OCI-LY7 (cell line): ENCODE results near the gene RCSD1. TPM values are rescaled to one million over a fixed set of nuclear protein-coding genes. Genes with fewer than 3 reads are reported as not detected.

Experiments used
- BruUV-seq: library from RNA; stranded (reverse); fragments of 400-500 nt; replicated peaks from 2 replicates; lab custom pipeline; 2021; lab: Mats Ljungman, UMichigan
- CTCF ChIA-PET: fragments of 300-600 bp; sonication (Branson Sonifier 250); formaldehyde crosslinking; loops from one replicate; lab custom pipeline; 2022; ENCODE audit warnings: antibody characterized with exemption; ENCODE audit not compliant: unreplicated experiment; lab: Charles Lee
- POLR2A ChIA-PET: fragments of 300-600 bp; sonication (Branson Sonifier 250); formaldehyde crosslinking; loops from one replicate; lab custom pipeline; 2022; ENCODE audit warnings: antibody characterized with exemption; lab: Charles Lee
- DNase-seq: peaks from one replicate; pipeline ENCODE4 v3.0.0-alpha.2; 2015; ENCODE audit warnings: low spot score
- H2AFZ ChIP-seq: fragments of 200-600 bp; sonication (generic), shearing (Covaris generic); 2 replicates; pipeline ENCODE4 v1.6.1; 2014; ENCODE audit warnings: mild to moderate bottlenecking, antibody characterized with exemption, low read length, moderate library complexity
- H3K27ac ChIP-seq: fragments of 200-600 bp; sonication (generic); 2 replicates; pipeline ENCODE4 v1.5.1; 2014; ENCODE audit warnings: mixed run types, low read depth, mild to moderate bottlenecking, moderate library complexity, low read length, inconsistent platforms; ENCODE audit not compliant: poor library complexity, severe bottlenecking
- H3K36me3 ChIP-seq: fragments of 200-600 bp; sonication (generic); 2 replicates; pipeline ENCODE4 v1.6.1; 2014; ENCODE audit warnings: mild to moderate bottlenecking, antibody characterized with exemption, low read length, moderate library complexity, mixed read lengths; ENCODE audit not compliant: insufficient read depth
- H3K4me1 ChIP-seq: fragments of 200-600 bp; sonication (generic); 2 replicates; pipeline ENCODE4 v1.5.1; 2014; ENCODE audit warnings: mild to moderate bottlenecking, low read length; ENCODE audit not compliant: insufficient read depth, poor library complexity, severe bottlenecking
- H3K4me2 ChIP-seq: fragments of 200-600 bp; sonication (generic); 2 replicates; pipeline ENCODE4 v1.6.1; 2014; ENCODE audit warnings: mild to moderate bottlenecking, low read length
- H3K4me3 ChIP-seq: fragments of 200-600 bp; sonication (generic); 2 replicates; pipeline ENCODE4 v1.5.1; 2014; ENCODE audit warnings: mild to moderate bottlenecking, low read depth, low read length; ENCODE audit not compliant: poor library complexity, severe bottlenecking
- H3K79me2 ChIP-seq: fragments of 200-600 bp; sonication (generic); 2 replicates; pipeline ENCODE4 v1.6.1; 2016; ENCODE audit warnings: low read depth, mild to moderate bottlenecking, low read length, moderate library complexity, mixed read lengths; ENCODE audit not compliant: insufficient read depth
- H3K9me2 ChIP-seq: fragments of 200-600 bp; sonication (generic); 2 replicates; pipeline ENCODE4 v1.6.1; 2016; ENCODE audit warnings: mild to moderate bottlenecking, low read length, mixed read lengths; ENCODE audit not compliant: insufficient read depth
- H3K9me3 ChIP-seq: fragments of 200-600 bp; sonication (generic); 2 replicates; pipeline ENCODE4 v1.6.1; 2014; ENCODE audit warnings: mild to moderate bottlenecking, mixed run types, low read length, mixed read lengths
- H4K20me1 ChIP-seq: fragments of 200-600 bp; sonication (generic); 2 replicates; pipeline ENCODE4 v1.6.1; 2014; ENCODE audit warnings: mild to moderate bottlenecking, antibody characterized with exemption, low read length, moderate library complexity, mixed read lengths; ENCODE audit not compliant: insufficient read depth
- CTCF ChIP-seq: fragments of 200-600 bp; sonication (generic); conservative IDR thresholded peaks from 2 replicates; pipeline ENCODE4 v1.5.1; 2014; ENCODE audit warnings: mild to moderate bottlenecking, antibody characterized with exemption, low read length, moderate library complexity, mixed read lengths
- EZH2phosphoT487 ChIP-seq: fragments of 200-600 bp; sonication (generic); IDR thresholded peaks from 2 replicates; pipeline ENCODE4 v1.6.1; 2018; ENCODE audit warnings: low read depth, borderline replicate concordance, mild to moderate bottlenecking, mixed run types, antibody characterized with exemption, low read length, moderate library complexity, mixed read lengths
- intact Hi-C: fragments of 100-400 bp; cut with micrococcal nuclease; formaldehyde crosslinking; loops from one replicate; pipeline ENCODE4 v1.10.0; 2022; ENCODE audit not compliant: unreplicated experiment
- total RNA-seq, 2 experiments: library from RNA; depleted of rRNA in 1 of 2; stranded (reverse); fragments of >200 nt in 1 of 2; shearing (Covaris generic) in 1 of 2; gene quantifications; 2 replicates each; pipeline ENCODE4 v1.2.3, GENCODE V29; 2014 to 2022

RCSD1 gene
- total RNA-seq, 2 experiments from 2014 or later, result 161 to 164 TPM

- CTCF ChIA-PET, result no interaction called here
- peak; percentile 95 for DNase-seq
- Histone ChIP-seq H3K4me3 (peak within 1 kb of the TSS; percentile 94), H3K4me2 (peak within 1 kb of the TSS; percentile 93), H3K79me2 (peaks cover 39% of the 10 kb centered on the region), H3K27ac (peak within 1 kb of the TSS; percentile 78), H3K36me3 (peaks cover 7% of the 10 kb centered on the region; the same call in 1 of the 2 replicates), H4K20me1 (peaks cover 28% of the 10 kb centered on the region; the same call in 1 of the 2 replicates), H3K9me3 (no peaks in the 10 kb centered on the region), H2AFZ (peak within 1 kb of the TSS; percentile 87), H3K4me1 (peaks cover 78% of the 10 kb centered on the region), H3K9me2 (no peaks in the 10 kb centered on the region)
- no TSS peak for BruUV-seq
- TF ChIP-seq CTCF, result no peak
- no peak for TF ChIP-seq EZH2phosphoT487
- POLR2A ChIA-PET, result interaction anchor here (0.6 to 1.7 kb wide), 4 partner anchors 11 to 89 kb away, joined by 4 to 6 read pairs (median 6); no protein-coding TSS in a partner anchor
- intact Hi-C loops, result loop anchor here (1.0 to 2.0 kb wide), 3 partner anchors 31 to 213 kb away; no protein-coding TSS in a partner anchor
Observed at GRCh38 chr1:167721617-167722151, 91.7 kb downstream of the RCSD1 start, which contains the start of gene MPZL1. MPZL1 (plus strand) TSS chr1:167721982; CDS start chr1:167722152, 170 bp downstream.

- POLR2A ChIA-PET, result interaction anchor here (0.8 to 2.2 kb wide), 5 partner anchors 10 to 90 kb away, joined by 4 to 7 read pairs (median 5); no protein-coding TSS in a partner anchor
- H3K4me1 ChIP-seq, result peaks cover 73% of the 10 kb centered on the region
- H3K9me2 ChIP-seq, result no peaks in the 10 kb centered on the region
Observed at GRCh38 chr1:167722152-167722869, 92.3 kb downstream of the RCSD1 start.

More at GRCh38 chr1:167722152-167722869, 92.3 kb downstream of the RCSD1 start:
- Histone ChIP-seq H2AFZ (peak overlapping the region; percentile 53; the same call in 1 of the 2 replicates), H3K4me2 (peak overlapping the region; percentile 93), H3K9me3 (no peaks in the 10 kb centered on the region), H3K36me3 (peaks cover 7% of the 10 kb centered on the region; the same call in 1 of the 2 replicates), H3K27ac (peak overlapping the region; percentile 45), H3K79me2 (peaks cover 45% of the 10 kb centered on the region), H3K4me3 (peak overlapping the region; percentile 94), H4K20me1 (peaks cover 29% of the 10 kb centered on the region; the same call in 1 of the 2 replicates)
- intact Hi-C loops, result loop anchor here (2.0 kb wide), 2 partner anchors 30 to 212 kb away; no protein-coding TSS in a partner anchor
- DNase-seq, result peak; percentile 44
- BruUV-seq, result no TSS peak
- CTCF ChIA-PET, result no interaction called here
- TF ChIP-seq CTCF, result 0 out of 2 replicates have a peak, but pooled peaks have one; percentile 6
- no peak for TF ChIP-seq EZH2phosphoT487
